OCI-M2 (cell line): ENCODE measurements around the gene FMO1.
"Not testable (repeated sequence)": the region's sequence is repeated elsewhere in the genome, so short reads cannot be mapped to it uniquely, and the experiment has no call there.

Experiments
- DNase-seq: peaks from one replicate; lab custom pipeline; 2025; ENCODE audit not compliant: unreplicated experiment; lab: John Stamatoyannopoulos, UW

FMO1 gene

DNA sequence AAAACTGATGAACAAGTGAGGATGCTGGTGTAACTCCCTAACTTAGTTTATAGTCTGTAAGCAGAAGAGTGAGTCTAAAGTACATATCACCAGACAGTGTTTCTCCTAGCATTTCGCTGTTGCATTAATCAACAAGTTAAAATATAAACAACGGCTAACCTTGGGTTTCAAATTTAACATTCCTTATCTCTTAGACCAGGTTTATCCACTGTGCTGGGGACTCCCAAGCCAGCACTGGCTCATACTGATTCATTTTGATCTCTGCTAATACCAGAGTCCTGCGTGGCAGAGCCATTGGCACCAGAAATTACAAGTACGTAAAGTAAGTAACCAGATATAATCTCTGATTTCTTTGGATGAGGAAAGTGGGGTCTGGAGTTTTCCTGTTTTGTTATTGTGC is at the start of gene FMO1:
Gene FMO1, plus strand, starts transcription at position 193 of the 400 bp plus-strand sequence. CDS start 9,594 bp downstream, outside the sequence.
- no peak for DNase-seq

GRCh38 chr1:171204296-171204695 is 44.0 kb upstream of the FMO1 start:
- no peak for DNase-seq

DNA sequence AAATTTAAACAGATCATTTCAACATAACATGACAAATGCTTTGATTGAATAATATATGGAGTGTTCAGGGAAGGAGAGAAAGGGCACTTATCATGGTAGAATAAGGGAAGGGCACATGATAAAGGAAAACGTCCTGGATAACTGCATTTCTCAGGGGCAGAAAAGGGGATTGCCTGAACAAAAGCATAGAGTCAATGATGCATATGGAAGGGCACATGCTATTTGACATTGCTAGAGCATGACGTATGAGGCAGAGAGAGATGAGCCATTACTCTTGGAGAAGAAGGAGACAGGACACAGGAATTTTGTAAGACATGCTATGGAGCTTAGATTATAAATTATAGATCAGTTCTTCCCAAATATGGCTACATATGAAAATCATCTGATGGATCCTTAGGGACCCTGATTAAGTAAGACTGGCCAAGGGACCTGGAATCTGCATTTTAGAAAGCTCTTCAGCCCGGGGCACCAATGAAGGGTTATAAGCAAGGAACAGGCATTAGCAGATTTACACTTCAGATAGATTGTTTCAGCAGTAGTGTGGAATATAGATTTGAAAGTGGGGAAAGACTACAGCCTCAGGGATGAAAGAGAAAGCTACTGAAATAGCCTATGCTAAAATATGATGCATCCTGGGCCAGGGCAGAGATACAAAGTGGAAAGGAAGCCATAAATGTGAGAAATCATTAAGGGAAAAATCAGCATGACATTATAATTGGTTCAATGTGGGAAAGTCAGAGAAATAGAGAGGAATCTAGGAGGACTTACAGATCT is 41.9 kb upstream of the FMO1 start:
- DNase-seq: no peak

DNA sequence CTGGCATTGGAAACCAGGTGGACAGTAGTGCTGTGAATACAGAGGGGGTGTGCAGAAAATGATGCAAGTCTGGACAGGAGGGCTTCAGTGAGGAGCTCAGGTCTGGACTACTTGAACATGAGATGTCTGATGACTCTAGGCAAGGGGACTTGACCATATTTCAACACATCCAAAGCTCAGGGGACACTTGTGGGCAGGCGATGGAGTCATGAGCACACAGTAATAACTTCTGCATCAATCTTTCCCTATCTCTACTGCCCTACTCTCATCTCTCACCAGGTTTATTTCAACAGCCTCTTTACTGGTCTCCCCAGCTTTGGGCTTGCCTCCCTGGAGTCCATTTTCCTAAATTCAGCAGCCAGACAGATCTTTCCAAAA is 41.3 kb upstream of the FMO1 start:
- DNase-seq: no peak

- DNase-seq: no peak
Measured at GRCh38 chr1:171207377-171207776, 40.9 kb upstream of the FMO1 start.

- no peak for DNase-seq
Measured at GRCh38 chr1:171210355-171210754, 37.9 kb upstream of the FMO1 start.

DNA sequence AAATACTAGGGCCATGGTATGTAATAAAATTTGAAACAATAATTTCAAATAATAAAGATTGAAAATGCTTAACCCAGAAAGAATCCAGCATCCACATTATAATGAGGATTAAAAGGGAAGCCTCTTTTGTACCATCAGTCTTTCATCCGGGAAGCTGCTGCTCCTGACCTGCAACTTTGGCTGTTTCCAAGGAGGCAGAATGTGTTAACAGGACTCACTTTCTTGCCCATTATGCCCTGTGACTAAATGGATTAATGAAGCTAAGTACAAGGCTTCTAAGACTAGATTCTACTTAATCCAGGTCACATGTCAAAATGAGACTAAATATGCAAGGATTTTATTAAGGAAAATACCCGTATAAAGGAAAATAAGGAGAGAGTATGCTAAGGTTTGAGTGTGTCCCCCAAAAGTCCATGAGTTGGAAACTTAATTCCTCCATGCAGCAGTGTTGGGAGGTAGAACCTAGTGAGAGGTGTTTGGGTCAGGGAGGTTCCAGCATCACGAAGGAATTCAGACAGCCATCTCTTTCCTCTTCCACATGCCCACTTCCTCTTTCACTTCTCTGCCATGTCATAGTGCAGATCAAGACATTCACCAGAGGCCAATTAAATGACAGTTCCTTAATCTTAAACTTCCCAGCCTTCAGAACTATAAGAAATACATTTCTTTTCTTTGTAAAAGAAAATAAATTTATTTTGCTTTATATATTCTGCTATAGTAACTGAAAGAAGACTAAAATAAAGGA is 35.5 kb upstream of the FMO1 start:
- no peak for DNase-seq

GRCh38 chr1:171213559-171214454 is 34.5 kb upstream of the FMO1 start:
- DNase-seq: no peak

- DNase-seq: no peak
Measured at GRCh38 chr1:171217658-171218443, 30.4 kb upstream of the FMO1 start.

DNA sequence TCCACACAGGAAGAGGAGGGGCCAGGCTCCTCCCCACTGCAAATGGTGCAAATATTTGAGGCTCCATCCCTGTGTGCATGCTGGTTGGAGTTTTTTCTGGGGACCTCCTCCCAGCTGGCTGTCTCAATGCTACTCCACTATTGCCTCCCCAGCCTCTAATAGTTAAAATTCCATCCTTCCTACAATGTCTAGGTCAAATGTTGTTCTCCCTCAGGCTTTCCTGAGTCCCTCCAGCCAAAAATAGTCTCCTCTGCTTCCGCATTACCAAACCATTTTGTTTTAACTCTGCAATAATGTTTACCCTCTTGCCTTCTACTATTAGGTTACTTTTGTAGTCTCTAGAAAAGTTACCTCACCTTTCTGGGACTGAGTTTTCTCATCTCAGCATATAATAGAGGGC is 29.6 kb upstream of the FMO1 start:
- no peak for DNase-seq

- no peak for DNase-seq
Measured at GRCh38 chr1:171219346-171220080, 28.8 kb upstream of the FMO1 start.

DNA sequence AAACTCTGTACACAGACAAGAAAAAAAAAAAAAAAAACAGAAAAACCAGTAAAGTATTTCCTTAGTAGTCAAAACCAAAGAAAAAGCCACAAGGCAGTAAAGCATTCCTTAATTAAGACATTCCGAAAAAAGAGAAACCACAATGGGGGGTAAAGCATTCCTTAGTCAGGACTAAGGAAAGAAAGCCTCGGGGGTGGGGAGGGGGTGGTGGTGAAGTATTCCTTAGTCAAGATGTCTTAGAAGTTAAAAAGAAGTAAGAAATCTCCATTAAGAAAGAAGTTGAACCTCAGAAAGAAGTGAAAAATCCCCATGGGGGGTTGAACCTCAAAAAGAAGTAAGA is 28.2 kb upstream of the FMO1 start:
- no peak for DNase-seq

- no peak for DNase-seq
Measured at GRCh38 chr1:171220581-171221054, 27.7 kb upstream of the FMO1 start.

DNA sequence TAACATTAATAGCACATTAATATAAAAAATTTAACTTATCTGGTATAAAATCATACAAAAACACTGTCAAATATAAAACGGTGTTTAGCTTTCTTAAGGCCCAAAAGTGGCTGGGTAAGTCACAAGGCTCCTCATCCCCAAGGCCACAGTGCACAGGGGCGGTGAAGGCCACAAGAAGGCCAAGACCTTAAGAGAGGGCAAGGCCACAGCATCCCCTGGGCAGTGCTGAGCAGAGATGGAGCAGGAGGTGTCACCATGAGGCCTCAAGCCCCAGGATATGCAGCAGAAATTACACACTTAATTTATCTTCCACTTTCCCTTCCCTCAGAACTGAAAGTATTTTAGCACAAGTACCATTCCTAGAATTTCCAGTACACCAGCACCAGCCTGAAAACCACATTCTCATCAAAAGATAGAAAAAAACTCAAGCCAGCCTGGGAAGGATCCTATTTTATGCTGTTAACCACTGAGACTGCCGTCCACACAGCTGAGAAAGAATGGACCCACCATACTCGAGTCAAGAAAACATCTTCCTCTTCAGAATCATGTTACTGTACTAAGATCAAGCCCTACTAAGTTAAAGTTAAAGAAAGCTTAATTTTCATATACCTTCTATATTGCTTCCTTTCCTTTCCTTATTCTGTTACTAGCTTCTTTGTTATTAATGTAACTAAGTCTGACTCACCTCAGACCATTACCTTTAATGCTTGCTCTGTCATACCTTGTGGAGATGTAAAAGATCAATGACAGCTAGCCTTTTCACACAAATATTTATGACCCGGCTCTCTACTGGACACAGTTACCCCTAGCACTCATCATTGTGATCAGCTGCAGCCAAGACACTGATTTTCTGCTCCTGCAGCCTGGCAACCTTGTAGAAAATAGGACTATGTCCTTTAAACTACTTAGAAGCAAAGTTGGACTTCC is 26.4 kb upstream of the FMO1 start:
- no peak for DNase-seq

GRCh38 chr1:171222936-171223335 is 25.4 kb upstream of the FMO1 start:
- no peak for DNase-seq

DNA sequence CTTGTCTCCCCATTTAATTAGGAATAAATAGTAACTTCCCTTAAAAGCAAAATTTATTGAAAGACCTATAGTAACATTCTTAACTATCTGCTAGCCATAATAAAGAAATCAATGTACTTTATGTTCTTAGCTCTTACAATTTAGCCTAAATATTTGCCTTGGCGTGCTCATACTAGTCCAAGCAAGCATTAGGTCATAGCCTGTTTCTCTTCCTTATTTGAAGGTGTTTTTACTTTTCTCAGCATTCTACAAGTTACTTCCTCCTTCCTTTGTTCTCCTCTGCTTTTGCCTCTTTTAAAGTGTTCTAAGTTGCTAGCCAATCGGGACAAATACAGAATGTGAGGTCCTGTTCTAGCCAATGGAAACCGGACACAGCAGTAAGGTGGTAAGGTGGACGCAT is 24.0 kb upstream of the FMO1 start:
- not testable (repeated sequence) for DNase-seq

DNA sequence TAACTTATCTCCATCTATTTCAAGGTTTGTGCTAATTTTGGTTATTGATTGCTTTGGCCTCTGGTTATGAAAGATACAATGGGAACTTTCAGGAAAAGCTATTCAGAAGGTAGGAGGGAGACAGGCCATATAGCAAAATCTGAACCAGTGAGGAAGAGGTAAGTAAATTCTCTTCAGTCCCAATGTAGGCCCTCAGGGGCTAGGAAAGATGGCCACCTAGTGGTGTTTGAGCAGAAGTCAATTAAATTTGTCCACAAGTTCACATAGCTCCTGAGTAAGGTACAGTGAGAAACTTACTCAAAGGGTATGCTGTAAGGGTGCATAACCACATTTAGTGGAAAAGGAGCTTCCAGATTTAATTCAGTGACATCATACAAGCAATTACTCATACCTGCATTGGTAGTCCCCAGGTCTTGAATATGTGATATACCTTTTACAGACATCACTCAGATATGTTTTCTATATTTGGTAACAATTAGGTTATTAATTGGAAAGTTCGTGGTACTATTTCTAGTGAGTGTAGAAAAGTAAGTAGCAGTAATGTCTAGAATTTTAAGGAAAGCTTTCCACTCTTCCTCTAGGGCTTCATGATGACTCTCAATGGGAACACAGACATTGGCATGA is 21.4 kb upstream of the FMO1 start:
- no peak for DNase-seq

DNA sequence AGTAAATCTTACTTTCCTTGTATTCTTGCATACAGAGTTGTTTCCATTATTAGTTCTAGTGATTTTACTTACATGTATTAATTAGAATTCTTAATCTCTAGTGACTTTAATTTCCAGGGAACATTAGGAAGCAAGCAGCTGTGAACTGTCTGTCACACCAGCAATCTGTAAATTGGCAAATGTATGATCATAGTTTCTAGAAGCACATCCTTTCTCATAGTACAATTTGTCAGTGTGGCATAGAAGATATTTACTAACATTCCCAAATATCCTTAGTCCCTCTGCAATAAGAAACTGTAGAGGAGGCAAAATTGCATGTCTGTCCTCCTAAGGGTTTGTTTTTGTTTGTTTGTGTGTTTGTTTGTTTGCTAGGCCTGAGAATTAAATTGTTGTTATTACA is 17.0 kb upstream of the FMO1 start:
- DNase-seq: no peak

- DNase-seq: no peak
Measured at GRCh38 chr1:171233183-171233582, 15.1 kb upstream of the FMO1 start.
